GM11168 (cell line): ENCODE measurements around the gene TLN1.

Experiments
- in situ Hi-C: fragments of 300-500 bp; cut with MboI; formaldehyde crosslinking; loops from one replicate; pipeline ENCODE4 v1.12.0; 2022; ENCODE audit warnings: low sequenced_read_pairs; ENCODE audit not compliant: unreplicated experiment

TLN1 gene

GRCh38 chr9:35650341-35651158 is 81.4 kb downstream of the TLN1 start, which contains the start of gene SIT1:
SIT1 (minus strand) TSS chr9:35650931; CDS start chr9:35650853, 78 bp downstream.
- in situ Hi-C loops: no loop called here

GRCh38 chr9:35649431-35650340 is 82.3 kb downstream of the TLN1 start:
- in situ Hi-C loops: no loop called here
